Activated B cell treated with CpG ODN at 0.5 μM for 24 hours (primary cell): ENCODE results near the gene RETREG1. TPM values are rescaled to one million over a fixed set of nuclear protein-coding genes. Genes with fewer than 3 reads are reported as not detected.

ENCODE experiments used
- ATAC-seq: fragments of 200-7000 bp; cut with Tn5 transposase; one replicate; pipeline ENCODE4 v1.10.0; 2021; ENCODE audit warnings: low read depth, mild to moderate bottlenecking, moderate library complexity
- CTCF ChIA-PET: fragments of 350-600 bp; sonication (Branson Sonifier 250); formaldehyde crosslinking; loops from one replicate; lab custom pipeline; 2021; ENCODE audit warnings: antibody characterized with exemption; lab: Charles Lee
- POLR2A ChIA-PET: fragments of 350-600 bp; sonication (Branson Sonifier 250); formaldehyde crosslinking; loops from one replicate; lab custom pipeline; 2021; ENCODE audit warnings: antibody characterized with exemption; lab: Charles Lee
- DNase-seq: peaks from one replicate; pipeline ENCODE4 v3.0.0; 2022
- H3K27ac Mint-ChIP-seq: one replicate; pipeline ENCODE4 v1.8.0; 2020; ENCODE audit warnings: mixed read lengths
- H3K27me3 Mint-ChIP-seq: one replicate; pipeline ENCODE4 v1.8.0; 2021; ENCODE audit warnings: mixed read lengths
- H3K36me3 Mint-ChIP-seq: one replicate; pipeline ENCODE4 v1.8.0; 2021; ENCODE audit warnings: low read depth, mixed read lengths
- H3K4me1 Mint-ChIP-seq: one replicate; pipeline ENCODE4 v1.8.0; 2021; ENCODE audit warnings: mixed read lengths
- H3K4me3 Mint-ChIP-seq: one replicate; pipeline ENCODE4 v1.8.0; 2020; ENCODE audit warnings: mild to moderate bottlenecking, mixed read lengths
- H3K9me3 Mint-ChIP-seq: one replicate; pipeline ENCODE4 v1.8.0; 2020; ENCODE audit warnings: mixed read lengths
- intact Hi-C: fragments of 100-400 bp; cut with micrococcal nuclease; formaldehyde crosslinking; loops from one replicate; pipeline ENCODE4 v1.15.1; 2024
- total RNA-seq: library from RNA; stranded (reverse); gene quantifications from 2 replicates; pipeline ENCODE4 v1.2.3, GENCODE V29; 2022
- TF ChIP-seq, protein P1 (sequence below): fragments of 200-600 bp; IDR thresholded peaks from one replicate; pipeline ENCODE4 v1.8.0; 2022; ENCODE audit warnings: antibody characterized with exemption, mild to moderate bottlenecking

RETREG1 gene
- total RNA-seq, 1 donor from 2014 or later: 3.5 TPM

GRCh38 chr5:16461026-16461425, 155.8 kb downstream of the RETREG1 start:
- no peaks in the 10 kb centered on the region for H3K27me3 Mint-ChIP-seq
- intact Hi-C loops: no loop called here
- peaks cover 92% of the 10 kb centered on the region for H3K36me3 Mint-ChIP-seq
- no peak for DNase-seq
- TF ChIP-seq, protein P1, sequence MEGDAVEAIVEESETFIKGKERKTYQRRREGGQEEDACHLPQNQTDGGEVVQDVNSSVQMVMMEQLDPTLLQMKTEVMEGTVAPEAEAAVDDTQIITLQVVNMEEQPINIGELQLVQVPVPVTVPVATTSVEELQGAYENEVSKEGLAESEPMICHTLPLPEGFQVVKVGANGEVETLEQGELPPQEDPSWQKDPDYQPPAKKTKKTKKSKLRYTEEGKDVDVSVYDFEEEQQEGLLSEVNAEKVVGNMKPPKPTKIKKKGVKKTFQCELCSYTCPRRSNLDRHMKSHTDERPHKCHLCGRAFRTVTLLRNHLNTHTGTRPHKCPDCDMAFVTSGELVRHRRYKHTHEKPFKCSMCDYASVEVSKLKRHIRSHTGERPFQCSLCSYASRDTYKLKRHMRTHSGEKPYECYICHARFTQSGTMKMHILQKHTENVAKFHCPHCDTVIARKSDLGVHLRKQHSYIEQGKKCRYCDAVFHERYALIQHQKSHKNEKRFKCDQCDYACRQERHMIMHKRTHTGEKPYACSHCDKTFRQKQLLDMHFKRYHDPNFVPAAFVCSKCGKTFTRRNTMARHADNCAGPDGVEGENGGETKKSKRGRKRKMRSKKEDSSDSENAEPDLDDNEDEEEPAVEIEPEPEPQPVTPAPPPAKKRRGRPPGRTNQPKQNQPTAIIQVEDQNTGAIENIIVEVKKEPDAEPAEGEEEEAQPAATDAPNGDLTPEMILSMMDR: no peak
- ChIA-PET CTCF (no interaction called here), POLR2A (no interaction called here)
- H3K27ac Mint-ChIP-seq: no peak overlapping the region
- ATAC-seq: no peak
- no peak overlapping the region for H3K4me3 Mint-ChIP-seq
- peaks cover 76% of the 10 kb centered on the region for H3K4me1 Mint-ChIP-seq
- no peaks in the 10 kb centered on the region for H3K9me3 Mint-ChIP-seq

DNA sequence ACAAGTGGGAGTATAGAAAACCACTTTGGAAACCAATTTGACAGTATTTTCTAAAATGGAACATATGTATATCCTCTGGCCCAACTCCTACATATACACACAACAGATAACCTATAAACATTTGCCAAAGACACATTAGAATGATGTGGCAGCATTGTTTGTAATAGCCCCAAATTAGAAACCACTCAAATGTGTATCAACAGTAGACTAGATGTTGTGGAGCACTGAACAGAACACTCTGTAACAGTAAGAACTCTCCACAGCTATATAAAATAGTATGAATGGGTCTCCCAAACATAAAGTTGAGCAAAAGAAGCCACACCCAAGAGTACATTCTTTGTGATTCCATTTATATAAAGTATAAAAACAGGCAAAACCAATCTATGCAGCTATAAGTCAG, 157.3 kb downstream of the RETREG1 start:
- Mint-ChIP-seq H3K4me3 (no peak overlapping the region), H3K4me1 (peaks cover 76% of the 10 kb centered on the region), H3K9me3 (no peaks in the 10 kb centered on the region), H3K36me3 (peaks cover 89% of the 10 kb centered on the region), H3K27me3 (no peaks in the 10 kb centered on the region), H3K27ac (no peak overlapping the region)
- ChIA-PET CTCF (no interaction called here), POLR2A (interaction anchor here (0.6 kb wide), 1 partner anchor 82 kb away, joined by 3 read pairs; no protein-coding TSS in a partner anchor)
- intact Hi-C loops: no loop called here
- DNase-seq (no peak), ATAC-seq (no peak)
- TF ChIP-seq, protein P1: no peak

DNA sequence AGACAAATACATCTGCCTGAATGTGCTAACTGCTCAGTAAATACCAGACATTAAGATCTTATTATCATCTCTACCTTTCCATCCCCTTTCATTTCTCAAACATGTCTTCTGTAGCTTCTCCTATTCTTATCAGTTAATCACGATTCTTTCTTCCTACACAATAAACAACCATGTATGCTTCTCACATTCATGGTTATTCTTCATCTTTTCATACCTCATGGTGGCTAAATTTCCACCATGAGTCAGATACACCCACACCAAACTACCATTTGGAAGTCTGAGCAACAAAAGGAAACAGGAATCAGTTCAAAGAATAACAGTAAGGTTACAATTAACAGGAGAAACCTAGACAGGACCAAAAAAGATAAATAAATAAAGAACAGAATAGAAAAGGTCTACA, 158.9 kb downstream of the RETREG1 start:
- TF ChIP-seq, protein P1: no peak
- Mint-ChIP-seq H3K27ac (no peak overlapping the region), H3K36me3 (peaks cover 85% of the 10 kb centered on the region), H3K4me3 (no peak overlapping the region), H3K9me3 (no peaks in the 10 kb centered on the region), H3K27me3 (no peaks in the 10 kb centered on the region), H3K4me1 (peaks cover 61% of the 10 kb centered on the region)
- DNase-seq: no peak
- intact Hi-C loops: no loop called here
- POLR2A ChIA-PET: interaction anchor here (1.0 kb wide), 1 partner anchor 98 kb away, joined by 3 read pairs; no protein-coding TSS in a partner anchor
- CTCF ChIA-PET: interaction anchor here (0.7 to 1.2 kb wide), 5 partner anchors 10 to 1353 kb away, joined by 3 to 6 read pairs (median 3); no protein-coding TSS in a partner anchor
- ATAC-seq: no peak

DNA sequence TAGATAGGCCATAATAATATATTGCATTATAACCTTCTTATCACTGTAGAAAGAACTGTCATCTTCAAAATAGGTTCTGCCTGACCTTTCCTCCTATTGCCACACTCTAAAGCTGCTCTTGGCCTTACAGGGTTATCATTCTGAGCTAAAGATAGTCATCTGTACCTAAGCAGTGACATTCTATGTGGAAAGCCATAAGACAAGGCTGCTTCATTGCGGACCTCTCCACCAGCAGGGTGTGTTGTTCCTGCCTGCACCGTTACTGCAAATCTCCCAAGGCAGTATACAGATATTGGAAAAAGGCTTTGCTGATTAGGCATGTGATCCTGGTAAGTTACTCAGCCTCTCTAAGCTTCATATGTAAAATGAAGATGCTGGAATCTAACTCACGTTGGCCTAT, 159.3 kb downstream of the RETREG1 start:
- no peak for DNase-seq
- Mint-ChIP-seq H3K27me3 (no peaks in the 10 kb centered on the region), H3K4me3 (no peak overlapping the region), H3K9me3 (no peaks in the 10 kb centered on the region), H3K27ac (no peak overlapping the region), H3K36me3 (peaks cover 84% of the 10 kb centered on the region), H3K4me1 (peaks cover 58% of the 10 kb centered on the region)
- intact Hi-C loops: no loop called here
- CTCF ChIA-PET: interaction anchor here (0.8 to 3.0 kb wide), 3 partner anchors 9 to 297 kb away, joined by 3 to 23 read pairs (median 3); partner anchors contain the start of gene ZNF622
- ATAC-seq: no peak
- POLR2A ChIA-PET: no interaction called here
- TF ChIP-seq, protein P1: no peak

DNA sequence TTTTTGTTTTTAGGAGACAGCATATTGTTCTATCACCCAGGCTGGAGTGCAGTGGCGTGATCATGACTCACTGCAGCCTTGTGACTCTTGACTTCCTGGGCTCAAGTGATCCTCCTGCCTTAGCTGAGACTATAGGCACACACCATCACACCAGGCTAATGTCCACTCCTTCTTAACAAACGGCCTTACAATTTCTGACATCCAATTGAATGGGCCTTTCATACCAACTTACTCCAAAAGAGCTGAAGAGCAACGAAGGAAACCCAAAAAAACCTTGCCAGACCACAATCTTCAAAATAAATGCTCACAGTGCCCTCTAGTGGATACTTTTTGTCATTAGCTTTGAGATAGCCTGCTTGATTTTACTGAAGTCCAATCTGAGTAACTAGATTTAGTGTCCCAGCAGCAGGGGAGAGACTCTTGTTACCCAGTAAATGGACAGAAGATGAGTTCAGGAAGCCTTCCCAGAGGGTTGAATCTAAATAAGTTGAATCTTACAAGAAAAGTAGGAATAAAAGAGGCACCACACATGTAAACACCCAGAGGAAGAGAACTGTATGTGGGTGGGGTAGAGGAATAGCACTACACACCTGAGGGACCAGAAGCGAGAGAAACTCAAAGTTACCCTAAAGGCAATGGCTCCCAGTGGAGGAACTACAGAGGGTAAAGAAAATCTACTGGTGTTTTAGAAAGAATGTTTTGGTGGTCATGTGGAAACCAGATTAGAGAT, 160.5 kb downstream of the RETREG1 start:
- POLR2A ChIA-PET: interaction anchor here (0.6 to 0.9 kb wide), 2 partner anchors 9 to 159 kb away, joined by 3 to 4 read pairs; no protein-coding TSS in a partner anchor
- DNase-seq (no peak), ATAC-seq (peak; percentile 74)
- no peaks in the 10 kb centered on the region for H3K27me3 Mint-ChIP-seq
- no peaks in the 10 kb centered on the region for H3K9me3 Mint-ChIP-seq
- intact Hi-C loops: loop anchor here (1.0 kb wide), 1 partner anchor 9 kb away; the partner anchor contains the start of gene ZNF622
- CTCF ChIA-PET: interaction anchor here (0.9 to 3.0 kb wide), 14 partner anchors 9 to 1350 kb away, joined by 3 to 23 read pairs (median 4); partner anchors contain the start of gene ZNF622
- peaks cover 84% of the 10 kb centered on the region for H3K36me3 Mint-ChIP-seq
- peak overlapping the region; percentile 83 for H3K27ac Mint-ChIP-seq
- H3K4me1 Mint-ChIP-seq: peaks cover 47% of the 10 kb centered on the region
- H3K4me3 Mint-ChIP-seq: peak overlapping the region; percentile 67
- TF ChIP-seq, protein P1: peak; percentile 89
